GM12892 (cell line): ENCODE results near the gene TRMT61B.

Source experiments
- DNase-seq: peaks from one replicate; pipeline ENCODE4 v3.0.0; 2011; ENCODE audit not compliant: insufficient read length
- FAIRE-seq: peaks from 2 replicates; lab custom pipeline; 2011; peaks lifted over from hg19 to GRCh38; lab: Jason Lieb, UNC
- POLR2A ChIP-seq: IDR thresholded peaks from 2 replicates; pipeline ENCODE4 v1.6.1; 2011; ENCODE audit warnings: low read depth, low read length, control low read depth
- POLR2AphosphoS5 ChIP-seq: IDR thresholded peaks from 2 replicates; pipeline ENCODE4 v1.6.1; 2011; ENCODE audit warnings: low read depth, low read length, control low read depth
- TAF1 ChIP-seq: IDR thresholded peaks from 2 replicates; pipeline ENCODE4 v1.6.1; 2011; ENCODE audit warnings: low read depth, mild to moderate bottlenecking, control low read depth, low read length, borderline replicate concordance

Gene TRMT61B

DNA sequence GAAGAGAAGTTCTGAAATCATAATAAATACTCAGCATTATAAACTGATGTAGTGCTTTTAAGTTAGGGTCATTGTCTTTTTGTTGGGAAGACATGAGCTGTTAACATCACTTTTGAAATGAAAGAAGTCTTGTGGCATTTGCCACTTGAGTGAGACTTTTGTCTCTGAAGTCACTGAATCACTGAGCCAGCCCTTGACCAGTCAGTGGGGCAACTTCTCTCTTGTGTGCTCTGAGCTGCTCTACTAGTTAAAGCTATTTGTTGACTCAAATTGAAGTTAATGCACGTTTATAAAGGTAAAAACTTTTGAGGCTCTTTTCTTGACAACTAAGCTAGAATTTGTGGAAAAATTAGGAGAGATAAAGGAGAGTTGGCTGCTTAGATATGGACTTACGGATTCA is 31.1 kb upstream of the TRMT61B start:
- TF ChIP-seq POLR2AphosphoS5 (no peak), POLR2A (no peak), TAF1 (no peak)
- FAIRE-seq (no peak), DNase-seq (no peak)

DNA sequence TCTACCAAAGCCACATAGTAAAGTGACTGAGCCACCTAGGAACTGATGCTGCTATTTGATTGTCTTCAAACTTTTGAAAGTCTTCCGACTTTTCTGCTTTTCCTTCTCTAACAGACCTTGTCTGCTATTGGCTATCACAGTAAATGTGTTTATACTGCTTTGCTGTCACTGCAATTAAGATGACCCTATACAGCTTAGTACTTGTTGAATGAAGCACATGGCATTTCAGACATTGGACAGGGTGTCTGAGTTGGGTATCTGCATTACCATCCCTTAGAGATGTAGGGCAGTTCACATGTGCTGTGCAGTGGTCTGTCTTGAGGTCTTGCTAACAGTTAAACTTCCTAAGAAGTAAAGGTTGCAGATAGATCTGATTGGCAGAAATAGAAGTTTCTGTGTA is 27.9 kb upstream of the TRMT61B start:
- TF ChIP-seq TAF1 (no peak), POLR2AphosphoS5 (no peak), POLR2A (no peak)
- DNase-seq (no peak), FAIRE-seq (no peak)

DNA sequence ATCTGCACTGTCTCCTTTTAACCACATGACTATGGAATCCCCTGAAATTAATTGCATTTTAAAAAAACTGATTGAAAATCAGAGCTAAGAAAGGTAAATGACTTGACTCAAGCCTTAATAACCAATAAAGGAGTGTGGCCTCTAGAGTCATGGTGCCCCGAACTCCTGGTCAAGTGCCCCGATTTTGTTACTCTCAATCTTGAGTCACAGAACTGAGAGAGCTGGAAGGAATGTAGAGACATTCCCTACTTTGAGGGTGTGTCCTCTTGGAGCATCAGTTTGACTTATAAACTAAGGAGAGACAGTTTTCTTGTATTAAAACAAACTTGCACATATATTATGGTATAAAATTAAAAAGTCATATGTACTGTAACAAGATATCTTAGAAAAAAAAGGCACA is 26.8 kb upstream of the TRMT61B start:
- TF ChIP-seq TAF1, result no peak
- TF ChIP-seq POLR2A, result no peak
- no peak for TF ChIP-seq POLR2AphosphoS5
- FAIRE-seq (no peak), DNase-seq (no peak)

DNA sequence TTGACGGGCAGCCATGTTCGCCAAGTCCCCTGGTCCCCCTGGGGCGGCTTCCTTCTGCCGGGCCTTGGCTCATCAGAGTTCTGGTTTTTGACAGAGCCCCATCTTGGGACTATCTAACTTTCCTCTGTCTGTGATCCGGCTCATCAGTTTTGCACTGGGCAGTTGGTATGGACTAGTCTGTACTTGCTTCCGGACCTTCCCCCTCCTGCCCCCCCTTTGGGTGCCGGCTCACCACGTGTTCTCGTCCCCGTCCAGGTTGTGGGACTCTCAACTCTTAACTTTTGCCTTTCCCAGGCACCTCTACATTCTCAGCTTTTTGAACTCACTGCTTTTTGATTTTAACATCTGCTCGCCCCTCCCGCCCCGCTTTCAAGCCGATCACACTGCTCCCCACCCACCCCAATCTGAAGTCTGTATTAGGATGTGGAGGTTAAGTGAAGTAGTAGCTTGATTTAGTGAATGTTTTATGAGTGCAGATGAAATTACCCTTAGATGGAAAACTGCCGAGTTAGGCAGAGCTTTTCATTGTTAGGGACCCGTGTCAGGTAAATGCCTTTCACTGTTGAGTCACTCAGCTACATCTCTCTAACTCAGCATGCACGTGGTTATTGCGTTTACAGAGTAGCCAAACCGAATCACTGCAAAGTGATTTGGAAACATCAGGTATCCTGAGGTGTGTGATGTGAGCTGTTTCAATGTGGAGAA is 25.2 kb upstream of the TRMT61B start:
- FAIRE-seq (peak; percentile 70), DNase-seq (peak; percentile 14)
- TF ChIP-seq TAF1 (no peak), POLR2A (no peak), POLR2AphosphoS5 (no peak)

DNA sequence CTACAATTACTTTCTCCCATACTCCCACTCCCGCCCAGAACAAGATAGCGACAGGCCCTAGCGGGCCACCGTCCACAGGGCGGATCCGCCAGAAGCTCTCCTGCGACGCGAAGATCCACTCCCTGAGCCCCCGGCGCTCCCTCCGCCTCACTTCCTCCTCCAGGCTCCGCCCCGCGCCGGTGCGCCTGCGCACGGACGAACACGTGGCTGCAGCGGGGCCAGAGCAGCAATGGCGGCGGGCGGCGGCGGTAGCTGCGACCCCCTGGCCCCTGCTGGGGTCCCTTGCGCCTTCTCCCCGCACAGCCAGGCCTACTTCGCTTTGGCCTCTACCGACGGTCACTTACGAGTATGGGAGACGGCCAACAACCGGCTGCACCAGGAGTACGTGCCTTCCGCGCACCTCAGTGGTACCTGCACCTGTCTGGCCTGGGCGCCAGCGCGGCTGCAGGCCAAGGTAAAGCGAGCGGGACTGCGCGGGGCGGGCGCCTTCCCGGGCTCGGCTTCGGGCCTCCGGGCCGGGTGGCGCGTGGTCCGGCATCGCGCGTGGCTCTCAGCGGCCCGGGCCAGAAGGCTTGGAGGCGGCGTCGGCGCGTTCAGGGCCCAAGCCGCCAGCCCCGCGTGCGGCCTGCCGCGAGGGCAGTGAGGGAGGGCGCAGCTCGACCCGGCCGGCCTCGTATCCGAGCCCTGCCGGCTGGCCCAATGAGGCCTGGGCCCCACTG is 24.5 kb upstream of the TRMT61B start, which contains the start of gene WDR43:
WDR43 (plus strand) TSS at position 198 of the 719 bp plus-strand sequence; CDS start at position 230, 32 bp downstream.
- peak; percentile 88 for DNase-seq
- peak; percentile 96 for FAIRE-seq
- TF ChIP-seq TAF1 (peak; percentile 89), POLR2AphosphoS5 (peak; percentile 71; the same call in 1 of the 2 replicates), POLR2A (peak; percentile 90)

DNA sequence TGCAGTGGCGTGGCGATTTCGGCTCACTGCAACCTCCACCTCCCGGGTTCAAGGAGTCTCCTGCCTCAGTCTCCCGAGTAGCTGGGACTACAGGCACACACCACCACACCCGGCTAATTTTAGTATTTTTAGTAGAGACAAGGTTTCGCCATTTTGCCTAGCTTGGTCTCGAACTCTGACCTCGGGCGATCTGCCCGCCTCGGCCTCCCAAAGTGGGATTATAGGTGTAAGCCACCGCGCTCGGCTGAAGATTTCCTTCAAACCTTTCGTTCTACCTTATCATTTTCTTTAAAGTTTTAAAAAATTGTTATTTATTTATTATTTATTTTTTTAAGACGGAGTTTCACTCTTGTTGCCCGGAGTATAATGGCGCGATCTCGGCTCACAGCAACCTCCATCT is 23.4 kb upstream of the TRMT61B start:
- FAIRE-seq (no peak), DNase-seq (no peak)
- TF ChIP-seq TAF1, result no peak
- no peak for TF ChIP-seq POLR2AphosphoS5
- TF ChIP-seq POLR2A, result no peak

DNA sequence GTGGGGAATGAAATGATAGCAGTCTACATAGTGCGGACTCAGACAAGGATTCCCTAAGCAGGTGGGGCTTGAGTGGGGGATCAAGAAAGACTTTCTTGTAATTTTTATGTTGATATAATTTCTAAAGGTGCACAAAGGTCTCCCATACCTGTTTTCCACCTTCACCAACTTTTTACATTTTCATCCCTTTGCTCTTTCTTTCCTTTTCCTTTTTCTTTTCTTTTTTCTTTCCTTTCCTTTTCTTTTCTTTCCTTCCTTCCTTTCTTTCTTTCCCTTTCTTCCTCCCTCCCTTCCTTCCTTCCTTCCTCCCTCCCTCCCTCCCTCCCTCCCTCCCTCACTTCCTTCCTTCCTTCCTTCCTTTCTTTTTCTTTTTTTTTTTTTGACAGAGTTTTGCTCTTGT is 10.1 kb upstream of the TRMT61B start:
- no peak for TF ChIP-seq POLR2AphosphoS5
- DNase-seq (no peak), FAIRE-seq (no peak)

DNA sequence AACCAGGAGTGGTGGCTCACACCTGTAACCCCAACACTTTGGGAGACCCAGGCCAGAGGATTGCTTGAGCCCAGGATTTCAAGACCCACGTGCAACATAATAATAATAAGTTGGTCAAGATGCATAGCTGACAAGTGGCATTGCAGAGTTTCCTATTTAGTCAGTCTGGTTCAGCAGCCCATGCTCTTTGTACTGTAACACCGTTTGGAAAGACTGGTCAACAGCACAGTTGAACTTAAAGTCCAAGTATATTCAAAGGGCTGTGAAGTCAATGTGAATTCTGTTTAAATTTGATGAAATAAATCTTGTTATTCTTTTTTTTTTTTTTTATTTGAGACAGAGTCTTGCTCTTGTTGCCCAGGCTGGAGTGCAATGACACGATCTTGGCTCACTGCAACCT is 1.5 kb upstream of the TRMT61B start:
- no peak for TF ChIP-seq POLR2AphosphoS5
- no peak for TF ChIP-seq POLR2A
- TF ChIP-seq TAF1, result no peak
- FAIRE-seq, result no peak
- DNase-seq, result no peak

DNA sequence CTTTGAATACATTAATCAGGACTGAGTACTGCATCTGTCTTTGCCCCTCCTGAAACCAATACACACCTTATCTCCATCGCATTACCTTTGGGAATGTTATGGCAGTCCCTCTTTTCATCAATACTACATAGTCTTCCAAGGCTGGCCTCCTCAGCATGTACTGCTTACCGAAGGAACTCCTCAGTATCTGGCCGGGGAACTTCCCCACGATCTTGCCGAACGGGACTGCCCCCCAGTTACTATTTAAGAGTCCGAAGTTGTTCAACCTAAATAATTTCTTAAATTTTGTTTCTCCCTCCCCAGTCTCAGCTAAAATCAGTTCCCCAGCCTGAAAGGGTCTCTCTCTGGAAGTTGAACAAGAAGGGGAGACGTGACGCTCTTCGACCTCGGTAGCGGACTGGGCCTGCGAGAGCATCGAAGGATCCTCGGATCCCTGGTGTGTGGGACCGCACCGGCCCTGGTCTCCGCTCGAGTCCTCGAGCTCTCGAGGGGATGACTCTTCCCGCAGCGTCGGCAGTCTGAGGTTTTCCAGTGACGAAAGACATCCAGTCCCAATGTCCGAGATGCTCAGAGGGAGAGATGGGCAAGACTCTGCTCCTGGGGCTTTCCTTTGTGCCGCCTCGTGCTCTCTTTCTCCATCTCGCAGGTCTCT is 489 bp downstream of the TRMT61B start:
- TF ChIP-seq POLR2A (no peak), TAF1 (no peak), POLR2AphosphoS5 (no peak)
- peak; percentile 26 for DNase-seq
- no peak for FAIRE-seq

DNA sequence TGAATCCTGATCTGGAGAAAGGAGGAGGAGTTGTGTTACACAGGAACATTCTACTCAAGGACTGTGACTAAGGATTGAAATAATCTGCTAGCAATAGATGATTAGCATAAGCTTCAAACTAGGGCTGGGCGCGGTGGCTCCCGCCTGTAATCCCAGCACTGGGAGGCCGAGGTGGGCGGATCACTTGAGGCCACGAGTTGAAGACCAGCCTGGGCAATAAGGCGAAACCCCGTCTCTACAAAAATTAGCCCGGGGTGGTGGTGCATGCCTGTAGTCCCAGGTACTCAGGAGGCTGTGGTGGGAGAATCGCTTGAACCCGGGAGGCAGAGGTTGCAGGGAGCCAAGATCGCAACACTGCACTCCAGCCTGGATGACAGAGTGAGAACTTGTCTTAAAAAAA is 1.5 kb downstream of the TRMT61B start:
- TF ChIP-seq POLR2AphosphoS5, result no peak
- no peak for TF ChIP-seq POLR2A
- no peak for FAIRE-seq
- DNase-seq, result no peak

DNA sequence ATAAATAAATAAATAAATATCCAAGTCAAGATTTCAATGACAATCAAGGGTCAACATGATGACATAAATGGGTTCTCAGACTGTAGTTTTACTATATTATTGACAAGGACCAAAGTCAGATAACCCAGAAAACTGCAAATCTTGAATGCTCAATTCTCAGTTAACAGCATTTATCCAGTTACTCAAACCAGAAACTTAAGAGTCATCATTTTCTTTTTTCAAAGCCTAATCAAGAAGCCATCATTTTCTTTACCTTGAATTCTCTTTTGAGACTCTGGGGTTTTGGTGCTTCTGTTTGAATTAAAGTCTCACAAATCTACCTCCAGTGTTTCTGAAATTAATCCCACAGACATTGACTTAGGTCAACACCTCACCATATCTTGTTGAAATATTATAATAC is 14.1 kb downstream of the TRMT61B start:
- DNase-seq (no peak), FAIRE-seq (no peak)
- TF ChIP-seq POLR2A (no peak), POLR2AphosphoS5 (no peak), TAF1 (no peak)
